HG02759 (cell line): ENCODE measurements around the gene GPX5.
A peak's percentile ranks its signal among the peaks of the same experiment; 100 is the strongest.
"Not testable (repeated sequence)": the region's sequence is repeated elsewhere in the genome, so short reads cannot be mapped to it uniquely, and the experiment has no call there.

Experiments
- ATAC-seq: cut with Tn5 transposase; IDR thresholded peaks from one replicate; pipeline ENCODE4 v1.9.1; 2021; ENCODE audit warnings: mild to moderate bottlenecking, moderate library complexity; ENCODE audit not compliant: unreplicated experiment

GPX5 gene

GRCh38 chr6:28512387-28512786 lies 13.3 kb upstream of the GPX5 start:
- ATAC-seq: not testable (repeated sequence)

- no peak for ATAC-seq
Observed at GRCh38 chr6:28515676-28516075, 10.0 kb upstream of the GPX5 start, which contains the start of gene GPX6. Gene GPX6, minus strand, starts transcription at chr6:28515793. Its CDS starts 50 bp downstream, at chr6:28515743.

- ATAC-seq: no peak
Observed at GRCh38 chr6:28517964-28518363, 7.7 kb upstream of the GPX5 start.

- ATAC-seq: no peak
Observed at GRCh38 chr6:28522594-28523240, 3.0 kb upstream of the GPX5 start.

- ATAC-seq: no peak
Observed at GRCh38 chr6:28523241-28523622, 2.4 kb upstream of the GPX5 start.

GRCh38 chr6:28530777-28531176 lies 5.1 kb downstream of the GPX5 start:
- ATAC-seq: no peak

- ATAC-seq: no peak
Observed at GRCh38 chr6:28531479-28532128, 5.9 kb downstream of the GPX5 start.

GRCh38 chr6:28534306-28534705 lies 8.6 kb downstream of the GPX5 start:
- ATAC-seq: no peak

- ATAC-seq: no peak
Observed at GRCh38 chr6:28534875-28535274, 9.2 kb downstream of the GPX5 start.

- no peak for ATAC-seq
Observed at GRCh38 chr6:28537065-28537464, 11.4 kb downstream of the GPX5 start.

- ATAC-seq: peak; percentile 59
Observed at GRCh38 chr6:28537509-28538140, 11.9 kb downstream of the GPX5 start.

- ATAC-seq: no peak
Observed at GRCh38 chr6:28541996-28542395, 16.3 kb downstream of the GPX5 start.

- peak; percentile 65 for ATAC-seq
Observed at GRCh38 chr6:28542440-28543296, 17.0 kb downstream of the GPX5 start.

GRCh38 chr6:28543651-28544610 lies 18.2 kb downstream of the GPX5 start:
- ATAC-seq: no peak

GRCh38 chr6:28545955-28546354 lies 20.3 kb downstream of the GPX5 start:
- no peak for ATAC-seq

GRCh38 chr6:28547003-28547402 lies 21.3 kb downstream of the GPX5 start:
- not testable (repeated sequence) for ATAC-seq

- ATAC-seq: no peak
Observed at GRCh38 chr6:28551891-28552666, 26.4 kb downstream of the GPX5 start.

GRCh38 chr6:28553384-28553985 lies 27.8 kb downstream of the GPX5 start:
- ATAC-seq: no peak
